ENCODE data around the gene ITGB5. TPM values are rescaled to one million over a fixed set of nuclear protein-coding genes. Genes with fewer than 3 reads are reported as not detected.
A peak's percentile ranks its signal among the peaks of the same experiment; 100 is the strongest.

ITGB5 gene
- total RNA-seq, 1 experiment from 2014 or later, result 339 TPM

- Mint-ChIP-seq H3K27me3 (ENCODE audit: low read depth) (peaks cover 26% of the 10 kb centered on the region), H3K4me3 (peak within 1 kb of the TSS; percentile 99), H3K36me3 (peaks cover 16% of the 10 kb centered on the region), H3K27ac (peak within 1 kb of the TSS; percentile 98), H3K4me1 (peaks cover 23% of the 10 kb centered on the region), H3K9me3 (no peaks in the 10 kb centered on the region)
- ATAC-seq (peak; percentile 96), DNase-seq (ENCODE audit: low spot score) (peak; percentile 84)
- CTCF ChIA-PET, result interaction anchor here (0.7 to 2.2 kb wide), 3 partner anchors 20 to 171 kb away, joined by 4 to 8 read pairs (median 4); no protein-coding TSS in a partner anchor
- POLR2A ChIA-PET, result no interaction called here
- no peak for TF ChIP-seq OVOL2 (CRISPR knock-in tag; IDR thresholded peaks at IDR 0.05; ENCODE audit: borderline replicate concordance)
- TF ChIP-seq SP1 (CRISPR knock-in tag; conservative IDR thresholded peaks at IDR 0.05), result peak; percentile 97
- TF ChIP-seq SMAD3 (CRISPR knock-in tag; IDR thresholded peaks at IDR 0.05; ENCODE audit: borderline replicate concordance), result no peak
- peak; percentile 96 for TF ChIP-seq CREM (CRISPR knock-in tag; IDR thresholded peaks at IDR 0.05)
- no peak for TF ChIP-seq ARID4B (CRISPR knock-in tag; IDR thresholded peaks at IDR 0.05; ENCODE audit: borderline replicate concordance)
- TF ChIP-seq PREB (CRISPR knock-in tag; IDR thresholded peaks at IDR 0.05; ENCODE audit: borderline replicate concordance), result no peak
- TF ChIP-seq STAT6 (CRISPR knock-in tag; conservative IDR thresholded peaks at IDR 0.05; ENCODE audit: low read depth), result no peak
- TF ChIP-seq TEAD4 (CRISPR knock-in tag; IDR thresholded peaks at IDR 0.05), result no peak
- TF ChIP-seq ESRRA (CRISPR knock-in tag; IDR thresholded peaks at IDR 0.05; ENCODE audit: borderline replicate concordance), result no peak
- TF ChIP-seq CBFB (CRISPR knock-in tag; IDR thresholded peaks at IDR 0.05; ENCODE audit: low read depth), result no peak
- TF ChIP-seq ATF6 (CRISPR knock-in tag; IDR thresholded peaks at IDR 0.05), result no peak
- TF ChIP-seq FOXJ3 (CRISPR knock-in tag; IDR thresholded peaks at IDR 0.05; ENCODE audit: borderline replicate concordance), result no peak
- peak; percentile 84; the same call in 1 of the 2 replicates for TF ChIP-seq CREB1 (CRISPR knock-in tag; IDR thresholded peaks at IDR 0.05)
- no peak for TF ChIP-seq PRDM15 (CRISPR knock-in tag; IDR thresholded peaks at IDR 0.05)
- TF ChIP-seq ZNF396 (CRISPR knock-in tag; IDR thresholded peaks at IDR 0.05; ENCODE audit: borderline replicate concordance), result no peak
- TF ChIP-seq ZNF263 (CRISPR knock-in tag; IDR thresholded peaks at IDR 0.05; ENCODE audit: low read depth), result no peak
- no peak for TF ChIP-seq AR (CRISPR knock-in tag; IDR thresholded peaks at IDR 0.05)
- no peak for TF ChIP-seq NR1H2 (CRISPR knock-in tag; IDR thresholded peaks at IDR 0.05)
These were observed 156.8 kb downstream of the ITGB5 start, which contains the start of gene UMPS for GRCh38 chr3:124730129-124730940. TSS of gene UMPS (plus strand) at chr3:124730452. CDS start at chr3:124730472, 20 bp downstream.

Data from WTC11 (cell line).